Measurements from ENCODE around the gene LIAS. TPM values are rescaled to one million over a fixed set of nuclear protein-coding genes. Genes with fewer than 3 reads are reported as not detected.
"Not testable (repeated sequence)": the region's sequence is repeated elsewhere in the genome, so short reads cannot be mapped to it uniquely, and the experiment has no call there.

The LIAS gene
- total RNA-seq, 2 donors from 2014 or later: 17.6 to 17.9 TPM

DNA sequence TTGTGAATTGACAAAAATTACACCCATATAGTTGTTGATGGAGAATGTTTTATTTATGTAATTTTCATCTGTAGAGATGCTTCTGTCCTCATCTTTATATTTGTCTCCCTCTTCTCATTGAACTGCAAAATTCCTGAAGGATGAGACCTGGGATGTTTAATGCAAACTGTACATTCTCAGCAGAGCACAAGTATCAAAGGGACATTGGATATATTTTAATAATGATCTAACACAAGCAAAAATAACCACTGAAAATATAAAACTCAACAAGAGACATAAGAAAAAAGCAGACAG, 39.8 kb downstream of the LIAS start:
- no peaks in the 10 kb centered on the region for H3K9me3 Mint-ChIP-seq
- Histone ChIP-seq H3K4me1 (ENCODE audit: control insufficient read depth, insufficient read depth, low read length) (no peaks in the 10 kb centered on the region), H3K9ac (ENCODE audit: extremely low read depth, low read length, poor library complexity, severe bottlenecking) (no peak overlapping the region), H3K36me3 (ENCODE audit: control insufficient read depth, insufficient read depth, low read length) (peaks cover 51% of the 10 kb centered on the region), H3K27me3 (ENCODE audit: control insufficient read depth, insufficient read depth, low read length, poor library complexity, severe bottlenecking) (no peaks in the 10 kb centered on the region), H3K4me3 (ENCODE audit: low read length) (no peak overlapping the region), H3K27ac (ENCODE audit: low read depth, low read length) (no peak overlapping the region), H3K9me3 (ENCODE audit: control insufficient read depth, low read length) (no peaks in the 10 kb centered on the region)
- no peaks in the 10 kb centered on the region for H3K27me3 Mint-ChIP-seq (ENCODE audit: insufficient read depth)
- DNase-seq: no peak
- H3K27ac Mint-ChIP-seq: no peak overlapping the region
- H3K4me3 Mint-ChIP-seq: no peak overlapping the region
- TF ChIP-seq, protein P1, sequence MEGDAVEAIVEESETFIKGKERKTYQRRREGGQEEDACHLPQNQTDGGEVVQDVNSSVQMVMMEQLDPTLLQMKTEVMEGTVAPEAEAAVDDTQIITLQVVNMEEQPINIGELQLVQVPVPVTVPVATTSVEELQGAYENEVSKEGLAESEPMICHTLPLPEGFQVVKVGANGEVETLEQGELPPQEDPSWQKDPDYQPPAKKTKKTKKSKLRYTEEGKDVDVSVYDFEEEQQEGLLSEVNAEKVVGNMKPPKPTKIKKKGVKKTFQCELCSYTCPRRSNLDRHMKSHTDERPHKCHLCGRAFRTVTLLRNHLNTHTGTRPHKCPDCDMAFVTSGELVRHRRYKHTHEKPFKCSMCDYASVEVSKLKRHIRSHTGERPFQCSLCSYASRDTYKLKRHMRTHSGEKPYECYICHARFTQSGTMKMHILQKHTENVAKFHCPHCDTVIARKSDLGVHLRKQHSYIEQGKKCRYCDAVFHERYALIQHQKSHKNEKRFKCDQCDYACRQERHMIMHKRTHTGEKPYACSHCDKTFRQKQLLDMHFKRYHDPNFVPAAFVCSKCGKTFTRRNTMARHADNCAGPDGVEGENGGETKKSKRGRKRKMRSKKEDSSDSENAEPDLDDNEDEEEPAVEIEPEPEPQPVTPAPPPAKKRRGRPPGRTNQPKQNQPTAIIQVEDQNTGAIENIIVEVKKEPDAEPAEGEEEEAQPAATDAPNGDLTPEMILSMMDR (conservative IDR thresholded peaks at IDR 0.05): no peak
- H3K4me1 Mint-ChIP-seq: no peaks in the 10 kb centered on the region
- peaks cover 42% of the 10 kb centered on the region for H3K36me3 Mint-ChIP-seq (ENCODE audit: low read depth)

DNA sequence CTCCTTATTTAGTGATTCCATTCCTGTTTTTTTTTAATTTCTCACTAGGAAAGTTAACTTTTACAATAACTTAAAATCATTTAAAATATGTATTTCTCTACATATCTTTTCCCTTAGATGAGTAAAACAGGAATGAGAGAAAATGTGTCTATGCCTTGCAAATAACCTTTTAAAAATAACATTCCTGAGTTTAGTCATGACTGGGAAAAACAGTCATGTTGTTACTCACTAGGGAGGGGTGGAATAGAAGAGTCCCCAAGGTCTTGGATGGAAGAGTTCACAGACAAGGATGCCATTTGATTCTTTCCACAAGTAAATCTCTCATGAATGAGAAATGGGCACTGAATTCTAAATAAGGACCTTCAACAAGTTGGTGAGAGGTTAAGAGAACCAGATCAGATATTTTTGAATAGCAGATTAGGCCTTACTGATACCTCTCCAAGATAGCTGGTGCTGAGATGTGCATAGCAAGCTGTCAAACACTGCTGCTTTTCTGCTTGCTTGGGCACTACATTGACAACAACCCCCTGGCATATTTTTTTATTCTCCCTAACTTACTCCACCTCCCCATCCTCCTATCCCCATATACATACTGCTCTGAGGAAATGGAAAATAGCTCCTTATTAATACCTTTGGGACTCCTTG, 43.3 kb downstream of the LIAS start:
- Histone ChIP-seq H3K9me3 (ENCODE audit: control insufficient read depth, low read length) (no peaks in the 10 kb centered on the region), H3K9ac (ENCODE audit: extremely low read depth, low read length, poor library complexity, severe bottlenecking) (no peak overlapping the region), H3K4me3 (ENCODE audit: low read length) (no peak overlapping the region), H3K27ac (ENCODE audit: low read depth, low read length) (no peak overlapping the region), H3K4me1 (ENCODE audit: control insufficient read depth, insufficient read depth, low read length) (no peaks in the 10 kb centered on the region), H3K36me3 (ENCODE audit: control insufficient read depth, insufficient read depth, low read length) (peaks cover 84% of the 10 kb centered on the region), H3K27me3 (ENCODE audit: control insufficient read depth, insufficient read depth, low read length, poor library complexity, severe bottlenecking) (no peaks in the 10 kb centered on the region)
- Mint-ChIP-seq H3K9me3 (no peaks in the 10 kb centered on the region), H3K27me3 (ENCODE audit: insufficient read depth) (no peaks in the 10 kb centered on the region), H3K4me3 (no peak overlapping the region), H3K36me3 (ENCODE audit: low read depth) (peaks cover 73% of the 10 kb centered on the region), H3K4me1 (no peaks in the 10 kb centered on the region), H3K27ac (no peak overlapping the region)
- DNase-seq: no peak
- TF ChIP-seq, protein P1 (conservative IDR thresholded peaks at IDR 0.05): no peak

DNA sequence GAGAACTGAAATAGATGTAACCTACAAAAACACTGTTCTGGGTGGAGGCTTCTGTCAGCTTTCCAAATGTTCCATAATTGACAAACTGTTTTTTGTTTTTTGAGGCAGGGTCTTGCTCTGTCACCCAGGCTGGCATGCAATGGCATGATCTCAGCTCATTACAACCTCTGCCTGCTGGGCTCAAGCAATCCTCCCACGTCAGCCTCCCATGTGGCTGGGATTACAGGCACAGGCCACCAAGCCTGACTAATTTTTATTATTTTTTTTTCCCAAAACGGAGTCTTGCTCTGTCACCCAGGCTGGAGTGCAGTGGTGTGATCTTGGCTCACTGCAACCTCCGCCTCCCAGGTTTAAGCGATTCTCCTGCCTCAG, 43.8 kb downstream of the LIAS start:
- not testable (repeated sequence) for H3K9me3 ChIP-seq (ENCODE audit: control insufficient read depth, low read length); H3K27ac ChIP-seq (ENCODE audit: low read depth, low read length); H3K9ac ChIP-seq (ENCODE audit: extremely low read depth, low read length, poor library complexity, severe bottlenecking); H3K4me3 ChIP-seq (ENCODE audit: low read length); DNase-seq; H3K27ac Mint-ChIP-seq; H3K27me3 Mint-ChIP-seq (ENCODE audit: insufficient read depth); H3K4me1 ChIP-seq (ENCODE audit: control insufficient read depth, insufficient read depth, low read length); H3K4me1 Mint-ChIP-seq; H3K27me3 ChIP-seq (ENCODE audit: control insufficient read depth, insufficient read depth, low read length, poor library complexity, severe bottlenecking); H3K4me3 Mint-ChIP-seq; H3K9me3 Mint-ChIP-seq
- peaks cover 78% of the 10 kb centered on the region for H3K36me3 Mint-ChIP-seq (ENCODE audit: low read depth)
- WGBS, 2 experiments (ENCODE audit: insufficient coverage in 1 of 2, insufficient read length in 1 of 2): 92 to 100% methylated on average over 3 to 4 of the region's 4 CpGs
- H3K36me3 ChIP-seq (ENCODE audit: control insufficient read depth, insufficient read depth, low read length): peaks cover 90% of the 10 kb centered on the region

DNA sequence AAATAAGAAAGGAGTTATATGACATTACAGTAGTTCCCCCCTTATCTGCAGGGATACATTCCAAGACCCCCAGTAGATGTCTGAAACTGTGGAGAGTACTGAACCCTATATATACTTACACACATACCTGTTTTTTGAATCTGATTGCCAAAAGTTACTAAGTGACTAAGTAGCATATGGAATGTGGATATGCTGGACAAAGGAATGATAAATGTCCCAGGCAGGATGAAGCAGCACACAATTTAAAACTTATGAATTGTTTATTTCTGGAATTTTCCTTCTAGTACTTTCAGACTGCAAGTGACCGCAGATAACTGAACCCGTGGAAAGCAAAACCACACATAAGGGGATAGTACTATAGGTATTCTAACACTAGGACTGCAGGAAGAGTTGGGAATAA, 45.7 kb downstream of the LIAS start:
- no peak overlapping the region for H3K4me3 Mint-ChIP-seq
- no peaks in the 10 kb centered on the region for H3K4me1 ChIP-seq (ENCODE audit: control insufficient read depth, insufficient read depth, low read length)
- no peak for DNase-seq
- peaks cover 92% of the 10 kb centered on the region for H3K36me3 ChIP-seq (ENCODE audit: control insufficient read depth, insufficient read depth, low read length)
- TF ChIP-seq, protein P1 (conservative IDR thresholded peaks at IDR 0.05): no peak
- H3K27ac Mint-ChIP-seq: no peak overlapping the region
- 100% methylated on average over 1 to 2 of the region's 2 CpGs for WGBS, 2 experiments (ENCODE audit: insufficient coverage in 1 of 2, insufficient read length in 1 of 2)
- H3K9ac ChIP-seq (ENCODE audit: extremely low read depth, low read length, poor library complexity, severe bottlenecking): no peak overlapping the region
- H3K27me3 Mint-ChIP-seq (ENCODE audit: insufficient read depth): no peaks in the 10 kb centered on the region
- H3K36me3 Mint-ChIP-seq (ENCODE audit: low read depth): peaks cover 85% of the 10 kb centered on the region
- H3K4me3 ChIP-seq (ENCODE audit: low read length): no peak overlapping the region
- no peaks in the 10 kb centered on the region for H3K27me3 ChIP-seq (ENCODE audit: control insufficient read depth, insufficient read depth, low read length, poor library complexity, severe bottlenecking)
- H3K9me3 ChIP-seq (ENCODE audit: control insufficient read depth, low read length): no peaks in the 10 kb centered on the region
- H3K27ac ChIP-seq (ENCODE audit: low read depth, low read length): no peak overlapping the region
- H3K9me3 Mint-ChIP-seq: no peaks in the 10 kb centered on the region
- H3K4me1 Mint-ChIP-seq: no peaks in the 10 kb centered on the region

Data from endodermal cell (in vitro differentiated cells).